H7 (cell line): ENCODE data around the gene AUH. TPM values are rescaled to one million over a fixed set of nuclear protein-coding genes. Genes with fewer than 3 reads are reported as not detected.

Source experiments
- DNase-seq: peaks from one replicate; pipeline ENCODE4 v3.0.0; 2012
- H3K27me3 ChIP-seq: 2 replicates; pipeline ENCODE4 v1.6.0; 2011; ENCODE audit warnings: mild to moderate bottlenecking, low read length; ENCODE audit not compliant: control insufficient read depth, insufficient read depth
- H3K36me3 ChIP-seq: replicated peaks from 2 replicates; pipeline ENCODE4 v1.5.1; 2011; ENCODE audit warnings: low read length; ENCODE audit not compliant: control insufficient read depth, insufficient read depth
- H3K4me3 ChIP-seq: 2 replicates; pipeline ENCODE4 v1.5.1; 2011; ENCODE audit warnings: low read depth, mild to moderate bottlenecking, control low read depth, low read length, moderate library complexity; ENCODE audit not compliant: insufficient read depth
- total RNA-seq: library from RNA; depleted of rRNA; stranded (reverse); fragments of >200 nt; shearing (Covaris generic); gene quantifications from 2 replicates; pipeline ENCODE4 v1.2.3, GENCODE V29; 2014

AUH gene
- total RNA-seq, 1 experiment from 2014 or later = 24.4 TPM

DNA sequence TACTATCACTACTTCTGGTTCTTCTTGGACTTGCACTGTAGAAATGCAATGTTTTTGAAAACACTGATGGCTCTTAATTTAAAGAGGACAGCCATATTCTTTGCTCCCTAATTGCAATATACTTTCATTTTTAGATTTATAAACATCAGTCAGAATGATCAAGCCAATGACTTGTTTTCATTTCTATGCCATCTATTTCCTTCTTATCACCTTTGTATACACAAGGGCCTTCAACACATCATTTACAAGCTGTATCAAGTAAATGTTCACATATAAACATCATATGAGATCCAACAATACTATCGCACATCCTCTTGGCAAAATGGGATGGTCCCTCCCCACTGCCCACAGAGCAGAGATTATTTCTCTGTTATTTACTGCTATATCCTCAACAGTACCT, 24.9 kb downstream of the AUH start:
- H3K4me3 ChIP-seq = no peak overlapping the region

DNA sequence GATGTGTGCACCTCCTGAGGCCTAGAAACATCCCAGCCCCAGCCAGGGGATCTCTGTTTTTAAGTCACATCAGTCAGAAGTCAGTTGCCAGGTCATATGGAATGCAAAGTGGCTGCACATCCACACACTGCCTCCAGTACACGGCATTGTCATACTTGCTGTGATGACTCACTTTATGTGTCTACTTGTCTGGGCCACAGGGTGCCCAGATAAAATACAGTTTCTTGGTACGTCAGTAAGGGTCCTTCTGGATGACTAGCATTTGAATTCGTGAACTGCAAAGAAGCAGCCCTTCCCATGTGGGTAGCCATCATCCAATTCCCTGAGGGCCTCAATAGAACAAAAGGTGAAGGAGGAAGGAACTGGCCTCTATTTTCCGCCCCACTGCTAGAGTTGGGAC, 27.7 kb downstream of the AUH start:
- H3K27me3 ChIP-seq = no peaks in the 10 kb centered on the region
- no peak for DNase-seq
- H3K4me3 ChIP-seq = no peak overlapping the region
- H3K36me3 ChIP-seq = no peaks in the 10 kb centered on the region; the same call in none of the 2 replicates

More for the DNA sequence above, 24.9 kb downstream of the AUH start:
- peaks cover 1% of the 10 kb centered on the region for H3K36me3 ChIP-seq
- no peak for DNase-seq
- no peaks in the 10 kb centered on the region for H3K27me3 ChIP-seq

DNA sequence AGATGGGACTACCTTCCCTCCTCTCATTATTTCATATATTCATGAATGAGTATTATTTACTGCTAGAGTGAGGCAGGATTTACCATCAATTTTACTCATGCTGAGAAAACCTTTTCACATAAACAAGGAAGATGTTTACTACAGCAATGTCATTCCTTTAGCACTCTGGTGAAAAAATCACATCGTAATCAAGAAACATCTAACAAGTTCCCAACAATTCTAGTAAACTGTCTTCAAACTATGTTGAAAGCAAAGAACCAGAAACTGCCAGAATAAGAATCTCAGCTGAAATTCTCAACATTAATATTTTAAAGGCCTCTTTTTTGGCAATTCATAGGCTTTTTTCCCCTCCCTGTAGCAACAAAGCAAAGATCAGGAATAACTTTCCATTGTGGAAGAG, 28.2 kb downstream of the AUH start:
- H3K27me3 ChIP-seq = no peaks in the 10 kb centered on the region
- H3K4me3 ChIP-seq = no peak overlapping the region
- H3K36me3 ChIP-seq = no peaks in the 10 kb centered on the region; the same call in 1 of the 2 replicates
- no peak for DNase-seq

GRCh38 chr9:91332546-91333231, 29.0 kb downstream of the AUH start:
- Histone ChIP-seq H3K36me3 (no peaks in the 10 kb centered on the region), H3K27me3 (no peaks in the 10 kb centered on the region), H3K4me3 (no peak overlapping the region)
- DNase-seq = no peak

GRCh38 chr9:91331849-91332248, 29.9 kb downstream of the AUH start:
- Histone ChIP-seq H3K36me3 (no peaks in the 10 kb centered on the region; the same call in 1 of the 2 replicates), H3K27me3 (no peaks in the 10 kb centered on the region), H3K4me3 (no peak overlapping the region)
- no peak for DNase-seq

DNA sequence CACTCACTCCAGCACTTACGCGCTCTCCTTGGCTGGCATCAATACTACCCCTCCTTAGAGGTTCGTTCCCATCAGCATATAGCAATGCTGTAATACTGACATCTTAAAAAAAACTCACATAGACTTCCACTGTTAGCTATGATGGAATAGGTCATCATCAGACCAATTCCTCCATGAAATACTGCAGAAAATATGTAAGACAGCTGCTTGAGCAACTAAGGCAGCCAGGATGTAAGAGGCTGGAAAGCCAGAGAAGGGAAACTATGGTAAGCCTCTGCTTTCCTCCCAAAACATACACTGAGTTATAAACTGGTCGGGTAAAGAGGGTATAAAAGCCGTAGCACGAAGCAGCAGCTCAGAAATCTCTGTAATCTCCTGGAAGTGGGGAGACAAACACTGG, 33.5 kb downstream of the AUH start:
- DNase-seq = no peak
- H3K4me3 ChIP-seq = no peak overlapping the region
- no peaks in the 10 kb centered on the region for H3K27me3 ChIP-seq
- no peaks in the 10 kb centered on the region; the same call in none of the 2 replicates for H3K36me3 ChIP-seq

DNA sequence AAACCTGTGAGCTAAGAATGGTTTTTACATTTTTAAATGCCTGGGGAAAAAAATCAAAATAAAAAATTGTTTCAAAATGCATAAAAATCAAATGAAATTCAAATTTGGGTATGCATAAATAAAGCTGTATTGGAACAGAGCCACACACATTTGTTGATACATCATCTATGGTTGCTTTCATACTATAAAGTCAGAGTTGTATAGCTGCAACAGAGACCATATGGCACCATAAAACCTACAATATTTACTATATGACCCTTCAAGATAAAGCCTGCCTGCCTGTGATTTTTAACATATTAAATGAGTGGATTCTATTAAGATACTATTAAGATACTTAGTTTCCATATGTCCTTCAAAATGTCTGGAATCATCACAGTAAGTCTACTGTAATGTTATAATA, 40.0 kb downstream of the AUH start:
- no peak overlapping the region for H3K4me3 ChIP-seq
- H3K27me3 ChIP-seq = no peaks in the 10 kb centered on the region
- H3K36me3 ChIP-seq = peaks cover 1% of the 10 kb centered on the region
- DNase-seq = no peak

DNA sequence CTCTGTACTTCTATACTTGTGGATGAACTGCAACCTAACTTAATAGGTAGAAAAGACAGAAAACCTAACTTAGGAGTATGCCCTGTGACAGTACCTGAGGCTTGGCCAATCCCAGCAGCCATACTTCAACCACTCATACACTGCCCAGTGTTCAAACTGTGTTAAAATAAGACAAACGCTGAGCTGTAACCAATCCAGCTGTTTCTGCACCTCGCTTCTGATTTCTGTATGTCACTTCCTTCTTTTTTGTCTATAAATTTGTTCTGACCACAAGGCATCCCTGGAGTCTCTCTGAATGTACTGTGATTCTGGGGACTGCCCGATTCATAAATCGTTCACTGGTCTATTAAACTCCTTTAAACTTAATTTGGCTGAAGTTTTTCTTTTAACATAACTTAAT, 41.4 kb downstream of the AUH start:
- H3K4me3 ChIP-seq = no peak overlapping the region
- no peaks in the 10 kb centered on the region for H3K27me3 ChIP-seq
- H3K36me3 ChIP-seq = peaks cover 1% of the 10 kb centered on the region
- DNase-seq = no peak

GRCh38 chr9:91316093-91316492, 45.6 kb downstream of the AUH start:
- Histone ChIP-seq H3K36me3 (peaks cover 1% of the 10 kb centered on the region; the same call in 1 of the 2 replicates), H3K4me3 (no peak overlapping the region), H3K27me3 (no peaks in the 10 kb centered on the region)
- DNase-seq = no peak

DNA sequence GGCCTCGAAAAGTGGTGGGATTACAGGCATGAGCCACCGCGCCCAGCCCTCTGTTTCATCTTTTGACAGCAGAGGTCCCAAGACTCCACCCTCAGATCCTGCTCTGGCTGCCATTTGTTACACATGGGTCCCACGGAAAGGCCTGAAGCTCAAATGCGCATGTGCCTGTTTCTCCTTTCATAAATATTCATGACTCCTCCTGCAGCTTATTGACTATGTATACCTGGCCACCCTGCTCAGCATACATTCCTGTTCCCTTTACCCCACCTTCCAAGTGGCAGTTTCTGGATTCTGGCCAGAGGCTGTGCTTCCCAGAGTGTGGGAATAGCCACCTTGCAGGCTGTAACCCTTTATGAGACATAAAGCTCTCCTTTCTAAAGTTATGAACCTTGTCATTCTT, 46.5 kb downstream of the AUH start:
- peaks cover 1% of the 10 kb centered on the region; the same call in 1 of the 2 replicates for H3K36me3 ChIP-seq
- peak; percentile 38 for DNase-seq
- H3K4me3 ChIP-seq = no peak overlapping the region
- H3K27me3 ChIP-seq = no peaks in the 10 kb centered on the region

DNA sequence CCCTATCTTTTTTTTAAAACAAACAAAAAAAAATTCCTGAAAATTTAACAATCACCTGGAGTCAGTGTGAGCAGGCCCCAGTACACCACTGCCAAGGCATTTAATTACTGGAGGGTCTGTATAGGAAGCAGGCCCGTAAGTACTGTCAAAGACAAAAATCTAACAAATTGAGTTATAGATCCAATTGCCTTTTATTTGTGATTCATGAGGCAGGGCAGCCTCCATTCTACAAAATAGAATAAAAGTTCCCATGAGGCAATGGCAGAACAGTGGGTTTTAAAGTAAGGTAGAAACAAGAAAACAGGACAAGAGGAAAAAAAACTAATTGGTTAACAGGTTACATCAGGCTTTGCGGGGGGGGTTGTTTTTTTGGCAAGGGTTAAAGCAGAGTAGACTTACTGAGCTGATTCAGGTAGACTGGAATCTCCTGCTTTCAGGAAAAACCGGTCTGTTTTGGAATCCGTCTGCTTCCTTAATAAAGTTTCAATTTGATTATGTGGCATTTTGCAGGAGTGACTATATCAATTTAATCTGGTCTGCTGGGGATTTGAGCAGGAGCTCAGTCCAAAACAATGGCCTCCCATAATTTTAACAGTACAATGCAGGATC, 48.9 kb downstream of the AUH start:
- H3K4me3 ChIP-seq = no peak overlapping the region
- H3K36me3 ChIP-seq = no peaks in the 10 kb centered on the region
- no peak for DNase-seq
- no peaks in the 10 kb centered on the region for H3K27me3 ChIP-seq

- no peaks in the 10 kb centered on the region for H3K27me3 ChIP-seq
- no peak for DNase-seq
- H3K4me3 ChIP-seq = no peak overlapping the region
- no peaks in the 10 kb centered on the region for H3K36me3 ChIP-seq
Measured at GRCh38 chr9:91310037-91310436, 51.7 kb downstream of the AUH start.

- no peaks in the 10 kb centered on the region for H3K27me3 ChIP-seq
- H3K4me3 ChIP-seq = no peak overlapping the region
- DNase-seq = no peak
- H3K36me3 ChIP-seq = no peaks in the 10 kb centered on the region
Measured at GRCh38 chr9:91308191-91308590, 53.5 kb downstream of the AUH start.

- Histone ChIP-seq H3K27me3 (no peaks in the 10 kb centered on the region), H3K36me3 (no peaks in the 10 kb centered on the region), H3K4me3 (no peak overlapping the region)
- DNase-seq = no peak
Measured at GRCh38 chr9:91307279-91307678, 54.4 kb downstream of the AUH start.

DNA sequence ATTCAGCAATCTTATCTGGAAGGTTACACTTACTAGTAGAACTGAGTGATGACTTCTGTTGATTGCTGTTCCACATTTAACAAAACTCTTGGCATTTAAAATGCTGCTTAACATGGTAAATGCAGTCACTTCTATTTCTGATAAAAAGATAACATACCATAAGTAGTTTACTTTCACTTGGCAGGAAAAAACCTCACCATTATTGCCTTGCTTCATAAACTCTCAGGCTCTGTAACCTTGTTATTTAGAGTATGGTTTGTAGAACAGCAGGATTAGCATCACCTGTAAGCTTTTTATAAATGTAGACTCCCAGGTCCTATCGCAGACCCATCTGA, 55.5 kb downstream of the AUH start:
- DNase-seq = no peak
- H3K4me3 ChIP-seq = no peak overlapping the region
- H3K27me3 ChIP-seq = no peaks in the 10 kb centered on the region
- no peaks in the 10 kb centered on the region for H3K36me3 ChIP-seq
